ENCODE measurements around the gene ERI3. TPM values are rescaled to one million over a fixed set of nuclear protein-coding genes. Genes with fewer than 3 reads are reported as not detected.

ERI3 gene
- polyA plus RNA-seq, 3 donors, result 26.4 to 35.0 (median 26.6) TPM

- H3K4me1 ChIP-seq (ENCODE audit: control insufficient read depth in 1 of 2, insufficient read depth in 2 of 2, low read length in 2 of 2), result peaks cover 30 to 33% of the 10 kb centered on the region in 2 donors
- Mint-ChIP-seq H3K27ac (no peak overlapping the region), H3K36me3 (peaks cover 10 to 12% of the 10 kb centered on the region in 2 donors), H3K4me1 (peaks cover 32% of the 10 kb centered on the region), H3K9me3 (peaks cover 0 to 2% (median 0%) of the 10 kb centered on the region in 7 donors), H3K4me3 (no peak overlapping the region), H3K27me3 (ENCODE audit: low read depth in 3 of 3) (peaks cover 0 to 4% (median 3%) of the 10 kb centered on the region in 3 donors)
- 100% methylated on average over 2 of the region's 2 CpGs for WGBS (ENCODE audit: insufficient coverage)
- H3K9ac ChIP-seq (ENCODE audit: insufficient read depth, low read length, poor library complexity, severe bottlenecking), result no peak overlapping the region
- H3K4me2 ChIP-seq (replicated peaks; ENCODE audit: extremely low read depth, low read length, poor library complexity, severe bottlenecking), result no peak overlapping the region
- no peak for DNase-seq
- no peaks in the 10 kb centered on the region for H3K9me3 ChIP-seq (replicated peaks in 1 of 2; ENCODE audit: control insufficient read depth in 1 of 2, insufficient read depth in 1 of 2, low read length in 2 of 2)
- no peaks in the 10 kb centered on the region for H4K20me1 ChIP-seq (ENCODE audit: insufficient read depth, low read length)
- H3K4me3 ChIP-seq (replicated peaks in 1 of 3; ENCODE audit: low read depth in 2 of 3, low read length in 3 of 3), result no peak overlapping the region
- no peaks in the 10 kb centered on the region for H3K79me2 ChIP-seq (ENCODE audit: insufficient read depth, low read length)
- peaks cover 0 to 19% of the 10 kb centered on the region in 2 donors for H3K36me3 ChIP-seq (replicated peaks in 1 of 2; ENCODE audit: control insufficient read depth in 1 of 2, insufficient read depth in 2 of 2, low read length in 2 of 2)
- H3K27ac ChIP-seq (ENCODE audit: low read depth in 1 of 2, low read length in 2 of 2), result no peak overlapping the region
- H3K27me3 ChIP-seq (ENCODE audit: control insufficient read depth in 2 of 2, insufficient read depth in 2 of 2, low read length in 2 of 2), result no peaks in the 10 kb centered on the region
- H2AFZ ChIP-seq (ENCODE audit: insufficient read depth, low read depth, low read length, poor library complexity, severe bottlenecking), result no peak overlapping the region
- no peak for TF ChIP-seq CTCF (IDR thresholded peaks at IDR 0.05)
- intact Hi-C loops (cut with micrococcal nuclease), result no loop called here
Measured at GRCh38 chr1:44259090-44259489, 96.0 kb downstream of the ERI3 start.

- peaks cover 11% of the 10 kb centered on the region for H3K4me1 Mint-ChIP-seq
- Histone ChIP-seq H3K9ac (ENCODE audit: insufficient read depth, low read length, poor library complexity, severe bottlenecking) (no peak overlapping the region), H3K9me3 (replicated peaks in 1 of 2; ENCODE audit: control insufficient read depth in 1 of 2, insufficient read depth in 1 of 2, low read length in 2 of 2) (no peaks in the 10 kb centered on the region), H3K4me1 (ENCODE audit: control insufficient read depth in 1 of 2, insufficient read depth in 2 of 2, low read length in 2 of 2) (peaks cover 8 to 12% of the 10 kb centered on the region in 2 donors), H4K20me1 (ENCODE audit: insufficient read depth, low read length) (no peaks in the 10 kb centered on the region), H3K36me3 (replicated peaks in 1 of 2; ENCODE audit: control insufficient read depth in 1 of 2, insufficient read depth in 2 of 2, low read length in 2 of 2) (peaks cover 0 to 19% of the 10 kb centered on the region in 2 donors), H3K79me2 (ENCODE audit: insufficient read depth, low read length) (no peaks in the 10 kb centered on the region), H3K4me3 (replicated peaks in 1 of 3; ENCODE audit: low read depth in 2 of 3, low read length in 3 of 3) (no peak overlapping the region), H2AFZ (ENCODE audit: insufficient read depth, low read depth, low read length, poor library complexity, severe bottlenecking) (no peak overlapping the region), H3K4me2 (replicated peaks; ENCODE audit: extremely low read depth, low read length, poor library complexity, severe bottlenecking) (no peak overlapping the region), H3K27me3 (ENCODE audit: control insufficient read depth in 2 of 2, insufficient read depth in 2 of 2, low read length in 2 of 2) (no peaks in the 10 kb centered on the region), H3K27ac (ENCODE audit: low read depth in 1 of 2, low read length in 2 of 2) (no peak overlapping the region)
- peaks cover 10 to 12% of the 10 kb centered on the region in 2 donors for H3K36me3 Mint-ChIP-seq
- no peak overlapping the region for H3K4me3 Mint-ChIP-seq
- H3K9me3 Mint-ChIP-seq, result no peaks in the 10 kb centered on the region
- peaks cover 0 to 4% (median 2%) of the 10 kb centered on the region in 3 donors for H3K27me3 Mint-ChIP-seq (ENCODE audit: low read depth in 3 of 3)
- no peak for DNase-seq
- TF ChIP-seq CTCF (IDR thresholded peaks at IDR 0.05), result no peak
- 100% methylated on average over 3 of the region's 10 CpGs for WGBS (ENCODE audit: insufficient coverage)
- no peak overlapping the region for H3K27ac Mint-ChIP-seq
- intact Hi-C loops (cut with micrococcal nuclease), result no loop called here
Measured at GRCh38 chr1:44256762-44257554, 98.1 kb downstream of the ERI3 start.
